Endothelial cell of umbilical vein (primary cell): ENCODE data around the gene TOMM40. TPM values are rescaled to one million over a fixed set of nuclear protein-coding genes. Genes with fewer than 3 reads are reported as not detected.
A peak's percentile ranks its signal among the peaks of the same experiment; 100 is the strongest.

Source experiments
- BruUV-seq: library from RNA; stranded (reverse); fragments of 400-500 nt; replicated peaks from 2 replicates; lab custom pipeline; 2021; lab: Mats Ljungman, UMichigan
- CTCF ChIA-PET: fragments of 300-600, 350-600 bp; sonication (Branson Sonifier 250); formaldehyde crosslinking; loops from one replicate; lab custom pipeline; 2021; ENCODE audit warnings: antibody characterized with exemption, inconsistent platforms; lab: Charles Lee
- POLR2A ChIA-PET: fragments of 300-600, 350-600 bp; sonication (Branson Sonifier 250); formaldehyde crosslinking; loops from one replicate; lab custom pipeline; 2021; ENCODE audit warnings: antibody characterized with exemption, inconsistent platforms; lab: Charles Lee
- DNase-seq: peaks from one replicate; pipeline ENCODE4 v3.0.0-alpha.2; 2011; ENCODE audit warnings: low read depth, low spot score
- FAIRE-seq: peaks from 2 replicates; lab custom pipeline; 2011; peaks lifted over from hg19 to GRCh38; lab: Jason Lieb, UNC
- H2AFZ ChIP-seq: 2 replicates; pipeline ENCODE4 v1.6.0; 2012; ENCODE audit warnings: low read depth, low read length, control low read depth, inconsistent platforms
- H3K27ac ChIP-seq: 2 replicates; pipeline ENCODE4 v1.5.1; 2011; ENCODE audit warnings: low read depth, mild to moderate bottlenecking, control low read depth, low read length, moderate library complexity; ENCODE audit not compliant: insufficient read depth
- H3K27me3 ChIP-seq, 2 experiments: 2 replicates each; pipeline versions ENCODE4 v1.6.0 to v1.6.1; 2011; ENCODE audit warnings: low read length in 2 of 2, mixed read lengths in 1 of 2; ENCODE audit not compliant: control insufficient read depth in 2 of 2, insufficient read depth in 2 of 2
- H3K36me3 ChIP-seq, 2 experiments: 2 replicates in 1 of 2; 3 replicates in 1 of 2; pipeline ENCODE4 v1.5.1; 2011; ENCODE audit warnings: low read length in 2 of 2, mild to moderate bottlenecking in 1 of 2, moderate library complexity in 1 of 2; ENCODE audit not compliant: control insufficient read depth in 2 of 2, insufficient read depth in 2 of 2; ENCODE audit errors: extremely low read depth in 1 of 2
- H3K4me1 ChIP-seq: 3 replicates; pipeline ENCODE4 v1.5.1; 2011; ENCODE audit warnings: mild to moderate bottlenecking, low read length; ENCODE audit not compliant: control insufficient read depth, insufficient read depth; ENCODE audit errors: extremely low read depth
- H3K4me2 ChIP-seq: 2 replicates; pipeline ENCODE4 v1.6.1; 2011; ENCODE audit warnings: low read length, control low read depth, mixed read lengths; ENCODE audit not compliant: insufficient read depth
- H3K4me3 ChIP-seq, 3 experiments: fragments of 200-600 bp in 1 of 3; sonication (generic), shearing (Covaris generic) in 1 of 3; replicated peaks in 1 of 3; 2 replicates each; pipeline ENCODE4 v1.5.1; 2011 to 2016; ENCODE audit warnings: control low read depth in 3 of 3, low read length in 3 of 3, mild to moderate bottlenecking in 2 of 3, inconsistent platforms in 1 of 3, low read depth in 1 of 3, moderate library complexity in 1 of 3; ENCODE audit not compliant: insufficient read depth in 1 of 3
- H3K79me2 ChIP-seq: 2 replicates; pipeline ENCODE4 v1.6.0; 2012; ENCODE audit warnings: low read length, inconsistent platforms; ENCODE audit not compliant: control insufficient read depth, insufficient read depth
- H3K9ac ChIP-seq: replicated peaks from 2 replicates; pipeline ENCODE3; 2011; ENCODE audit warnings: low read length, control low read depth; ENCODE audit not compliant: insufficient read depth; ENCODE audit errors: extremely low read depth
- H3K9me1 ChIP-seq: replicated peaks from 3 replicates; pipeline ENCODE4 v1.6.0; 2011; ENCODE audit warnings: mild to moderate bottlenecking, low read length; ENCODE audit not compliant: control insufficient read depth, insufficient read depth; ENCODE audit errors: extremely low read depth
- H3K9me3 ChIP-seq: replicated peaks from 2 replicates; pipeline ENCODE4 v1.5.1; 2012; ENCODE audit warnings: low read length, inconsistent platforms; ENCODE audit not compliant: control insufficient read depth, insufficient read depth
- H4K20me1 ChIP-seq: replicated peaks from 2 replicates; pipeline ENCODE3; 2011; ENCODE audit warnings: mild to moderate bottlenecking, low read length; ENCODE audit not compliant: control insufficient read depth, insufficient read depth; ENCODE audit errors: extremely low read depth
- GATA2 ChIP-seq: IDR thresholded peaks from 2 replicates; pipeline ENCODE4 v1.7.0; 2011; ENCODE audit warnings: low read depth, mild to moderate bottlenecking, moderate library complexity, mixed read lengths, low read length; ENCODE audit not compliant: insufficient read length, insufficient read depth
- JUN ChIP-seq: IDR thresholded peaks from 2 replicates; pipeline ENCODE4 v1.6.1; 2011; ENCODE audit warnings: borderline replicate concordance, low read depth; ENCODE audit not compliant: insufficient read length, insufficient read depth
- MAX ChIP-seq: IDR thresholded peaks from 2 replicates; pipeline ENCODE4 v1.6.1; 2011; ENCODE audit not compliant: insufficient read depth, insufficient read length
- POLR2A ChIP-seq: IDR thresholded peaks from 2 replicates; pipeline ENCODE4 v1.6.1; 2012; ENCODE audit warnings: low read depth, mild to moderate bottlenecking, control low read depth, low read length
- POLR2AphosphoS5 ChIP-seq: IDR thresholded peaks from 2 replicates; pipeline ENCODE4 v1.6.1; 2012; ENCODE audit warnings: low read depth, mild to moderate bottlenecking, control low read depth, low read length, moderate library complexity; ENCODE audit not compliant: insufficient read depth
- dilution Hi-C: fragments of 300-500 bp; cut with MboI; formaldehyde crosslinking; loops from one replicate; pipeline ENCODE4 v1.15.0; 2019; ENCODE audit warnings: low sequenced_read_pairs; ENCODE audit not compliant: extremely low pct_ligation_motif_present
- intact Hi-C: fragments of 100-400 bp; cut with micrococcal nuclease; formaldehyde crosslinking; loops from one replicate; pipeline ENCODE4 v1.10.0; 2022
- polyA plus RNA-seq, 4 experiments: library from polyadenylated mRNA; depleted of rRNA in 3 of 4; stranded (reverse) in 3 of 4; unstranded in 1 of 4; fragments of >200 nt; gene quantifications; 2 replicates each; pipeline versions ENCODE4 v1.2.1 to v1.2.3, GENCODE V29; 2011 to 2012; ENCODE audit warnings: missing spikeins in 1 of 4
- total RNA-seq: library from RNA; stranded (reverse); gene quantifications from 2 replicates; pipeline ENCODE4 v1.2.3, GENCODE V29; 2021
- TF ChIP-seq, protein P1 (sequence below), 2 donors: IDR thresholded peaks; 1 replicate in 1 of 2; 2 replicates in 1 of 2; pipeline ENCODE4 v1.5.1; 2011; ENCODE audit warnings: low read length in 2 of 2, mild to moderate bottlenecking in 2 of 2, moderate library complexity in 2 of 2, control low read depth in 1 of 2, inconsistent platforms in 1 of 2, low read depth in 1 of 2; ENCODE audit not compliant: insufficient read depth in 1 of 2; ENCODE audit errors: extremely low read depth in 1 of 2

TOMM40 gene
- total and polyA plus RNA-seq, 2 donors (not counting 3 experiments of a cell fraction or from before 2014, with no cell fraction given), result 71.8 to 90.7 TPM

- H3K27ac ChIP-seq, result peak within 1 kb of the TSS; percentile 99
- no TSS peak for BruUV-seq
- ChIA-PET POLR2A (interaction anchor here (1.0 kb wide), 1 partner anchor 44 kb away, joined by 3 read pairs; no protein-coding TSS in a partner anchor), CTCF (interaction anchor here (0.6 to 1.4 kb wide), 19 partner anchors 8 to 275 kb away, joined by 3 to 28 read pairs (median 4); partner anchors contain the start of gene BCAM)
- intact Hi-C loops, result loop anchor here (1.0 to 5.0 kb wide), 4 partner anchors 37 to 275 kb away; partner anchors contain the start of gene BCAM
- no peaks in the 10 kb centered on the region for H3K27me3 ChIP-seq
- peaks cover 46% of the 10 kb centered on the region for H3K79me2 ChIP-seq
- H3K4me2 ChIP-seq, result peak within 1 kb of the TSS; percentile 96
- H3K9me1 ChIP-seq, result no peaks in the 10 kb centered on the region
- H2AFZ ChIP-seq, result peak within 1 kb of the TSS; percentile 99
- dilution Hi-C loops, result no loop called here
- peak within 1 kb of the TSS; percentile 96 for H3K9ac ChIP-seq
- peak within 1 kb of the TSS; percentile 69 to 96 (median 83) for H3K4me3 ChIP-seq
- peak; percentile 64 for TF ChIP-seq POLR2AphosphoS5
- no peak for TF ChIP-seq GATA2
- peak; percentile 76 for TF ChIP-seq POLR2A
- TF ChIP-seq, protein P1, sequence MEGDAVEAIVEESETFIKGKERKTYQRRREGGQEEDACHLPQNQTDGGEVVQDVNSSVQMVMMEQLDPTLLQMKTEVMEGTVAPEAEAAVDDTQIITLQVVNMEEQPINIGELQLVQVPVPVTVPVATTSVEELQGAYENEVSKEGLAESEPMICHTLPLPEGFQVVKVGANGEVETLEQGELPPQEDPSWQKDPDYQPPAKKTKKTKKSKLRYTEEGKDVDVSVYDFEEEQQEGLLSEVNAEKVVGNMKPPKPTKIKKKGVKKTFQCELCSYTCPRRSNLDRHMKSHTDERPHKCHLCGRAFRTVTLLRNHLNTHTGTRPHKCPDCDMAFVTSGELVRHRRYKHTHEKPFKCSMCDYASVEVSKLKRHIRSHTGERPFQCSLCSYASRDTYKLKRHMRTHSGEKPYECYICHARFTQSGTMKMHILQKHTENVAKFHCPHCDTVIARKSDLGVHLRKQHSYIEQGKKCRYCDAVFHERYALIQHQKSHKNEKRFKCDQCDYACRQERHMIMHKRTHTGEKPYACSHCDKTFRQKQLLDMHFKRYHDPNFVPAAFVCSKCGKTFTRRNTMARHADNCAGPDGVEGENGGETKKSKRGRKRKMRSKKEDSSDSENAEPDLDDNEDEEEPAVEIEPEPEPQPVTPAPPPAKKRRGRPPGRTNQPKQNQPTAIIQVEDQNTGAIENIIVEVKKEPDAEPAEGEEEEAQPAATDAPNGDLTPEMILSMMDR (IDR thresholded peaks at IDR 0.05; ENCODE audit: extremely low read depth in 1 of 2, insufficient read depth in 1 of 2, low read depth in 1 of 2, low read length in 2 of 2), result peak; percentile 83 to 85
- no peak for TF ChIP-seq JUN
- peak; percentile 59 for TF ChIP-seq MAX
- H3K4me1 ChIP-seq, result peaks cover 35% of the 10 kb centered on the region
- no peaks in the 10 kb centered on the region for H3K9me3 ChIP-seq
- no peaks in the 10 kb centered on the region for H4K20me1 ChIP-seq
- FAIRE-seq (peak; percentile 97), DNase-seq (peak; percentile 99)
- H3K36me3 ChIP-seq, result no peaks in the 10 kb centered on the region
These were observed 45.2 kb upstream of the TOMM40 start, which contains the start of gene NECTIN2 for GRCh38 chr19:44845612-44846454. NECTIN2 (plus strand) TSS chr19:44846297; CDS start chr19:44846526, 229 bp downstream.
